Activated CD4-positive, alpha-beta memory T cell treated with anti-CD3 and anti-CD28 coated beads for 36 hours (primary cell): ENCODE data around the gene RABGGTB. TPM values are rescaled to one million over a fixed set of nuclear protein-coding genes. Genes with fewer than 3 reads are reported as not detected.
"Not testable (repeated sequence)": the region's sequence is repeated elsewhere in the genome, so short reads cannot be mapped to it uniquely, and the experiment has no call there.

Source experiments
- CTCF ChIA-PET: fragments of 350-600 bp; sonication (Branson Sonifier 250); formaldehyde crosslinking; loops from one replicate; lab custom pipeline; 2021; ENCODE audit warnings: antibody characterized with exemption, inconsistent platforms; lab: Charles Lee
- POLR2A ChIA-PET: fragments of 350-600 bp; sonication (Branson Sonifier 250); formaldehyde crosslinking; loops from one replicate; lab custom pipeline; 2021; ENCODE audit warnings: antibody characterized with exemption; lab: Charles Lee
- DNase-seq: peaks from one replicate; pipeline ENCODE4 v3.0.0-alpha.2; 2020
- H3K27ac Mint-ChIP-seq: one replicate; pipeline ENCODE4 v1.8.0; 2021; ENCODE audit warnings: mixed read lengths
- H3K27me3 Mint-ChIP-seq: one replicate; pipeline ENCODE4 v1.8.0; 2021; ENCODE audit warnings: mixed read lengths
- H3K36me3 Mint-ChIP-seq: one replicate; pipeline ENCODE4 v1.8.0; 2021; ENCODE audit warnings: mixed read lengths
- H3K4me1 Mint-ChIP-seq: one replicate; pipeline ENCODE4 v1.8.0; 2021; ENCODE audit warnings: low read depth, mixed read lengths
- H3K4me3 Mint-ChIP-seq: one replicate; pipeline ENCODE4 v1.8.0; 2021; ENCODE audit warnings: mild to moderate bottlenecking, mixed read lengths
- H3K9me3 Mint-ChIP-seq: one replicate; pipeline ENCODE4 v1.8.0; 2021; ENCODE audit warnings: mixed read lengths
- intact Hi-C: fragments of 100-400 bp; cut with micrococcal nuclease; formaldehyde crosslinking; loops from one replicate; pipeline ENCODE4 v1.15.1; 2023
- total RNA-seq, 2 experiments: library from RNA; stranded (reverse); gene quantifications; one replicate each; pipeline ENCODE4 v1.2.3, GENCODE V29; 2021

RABGGTB gene
- total RNA-seq, 2 experiments from 2014 or later, result 158 to 170 TPM

DNA sequence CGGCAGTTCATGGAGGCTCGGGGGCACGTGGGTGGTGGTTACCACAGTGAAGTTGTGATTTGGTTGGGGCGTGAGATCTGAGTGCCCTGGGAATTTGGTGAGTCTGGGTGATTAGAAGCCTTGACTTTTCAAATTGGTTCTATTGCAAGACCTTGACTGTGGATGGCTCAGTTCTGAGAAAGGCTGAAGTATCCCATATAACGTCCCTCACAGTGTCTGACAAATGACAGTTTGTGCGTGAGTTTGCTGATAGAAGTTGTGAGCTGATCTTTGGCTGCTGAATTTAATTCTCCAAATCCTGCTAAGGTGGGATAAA lies 11.2 kb downstream of the RABGGTB start:
- no peak overlapping the region for H3K4me3 Mint-ChIP-seq
- peaks cover 44% of the 10 kb centered on the region for H3K36me3 Mint-ChIP-seq
- H3K27ac Mint-ChIP-seq, result no peak overlapping the region
- DNase-seq, result no peak
- POLR2A ChIA-PET, result interaction anchor here (1.0 to 2.2 kb wide), 3 partner anchors 10 to 20 kb away, joined by 4 to 20 read pairs (median 5); partner anchors contain the start of gene RABGGTB
- intact Hi-C loops, result no loop called here
- H3K9me3 Mint-ChIP-seq, result no peaks in the 10 kb centered on the region
- no peaks in the 10 kb centered on the region for H3K27me3 Mint-ChIP-seq
- CTCF ChIA-PET, result no interaction called here
- H3K4me1 Mint-ChIP-seq, result peaks cover 10% of the 10 kb centered on the region

DNA sequence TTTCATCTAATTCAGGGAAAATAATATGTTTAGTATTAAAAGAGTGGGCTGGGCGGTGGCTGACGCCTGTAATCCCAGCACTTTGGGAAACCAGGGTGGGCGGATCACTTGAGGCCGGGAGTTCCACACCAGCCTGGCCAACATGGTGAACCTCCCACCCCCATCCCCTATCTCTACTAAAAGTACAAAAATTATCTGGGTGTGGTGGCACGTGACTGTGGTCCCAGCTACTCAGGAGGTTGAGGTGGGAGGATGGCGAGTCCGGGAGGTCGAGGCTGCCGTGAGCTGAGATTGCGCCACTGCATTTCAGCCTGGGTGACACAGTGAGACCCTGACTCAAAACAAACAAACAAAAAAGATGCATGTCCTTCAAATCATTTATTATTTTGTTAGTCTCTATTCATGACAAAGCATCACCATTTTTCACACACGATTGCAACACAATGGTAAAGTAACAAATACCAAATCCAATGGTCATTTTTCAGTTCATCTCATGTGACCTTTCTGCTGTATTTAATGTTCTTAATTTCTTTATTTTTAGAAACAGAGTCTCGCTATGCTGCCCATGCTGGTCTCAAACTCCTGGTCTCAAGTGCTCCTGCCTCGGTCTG lies 11.7 kb downstream of the RABGGTB start:
- no peaks in the 10 kb centered on the region for H3K27me3 Mint-ChIP-seq
- no peak overlapping the region for H3K27ac Mint-ChIP-seq
- H3K4me3 Mint-ChIP-seq, result no peak overlapping the region
- ChIA-PET CTCF (no interaction called here), POLR2A (interaction anchor here (2.2 kb wide), 1 partner anchor 10 kb away, joined by 20 read pairs; no protein-coding TSS in a partner anchor)
- H3K9me3 Mint-ChIP-seq, result no peaks in the 10 kb centered on the region
- no peak for DNase-seq
- peaks cover 40% of the 10 kb centered on the region for H3K36me3 Mint-ChIP-seq
- intact Hi-C loops, result no loop called here
- H3K4me1 Mint-ChIP-seq, result peaks cover 8% of the 10 kb centered on the region

DNA sequence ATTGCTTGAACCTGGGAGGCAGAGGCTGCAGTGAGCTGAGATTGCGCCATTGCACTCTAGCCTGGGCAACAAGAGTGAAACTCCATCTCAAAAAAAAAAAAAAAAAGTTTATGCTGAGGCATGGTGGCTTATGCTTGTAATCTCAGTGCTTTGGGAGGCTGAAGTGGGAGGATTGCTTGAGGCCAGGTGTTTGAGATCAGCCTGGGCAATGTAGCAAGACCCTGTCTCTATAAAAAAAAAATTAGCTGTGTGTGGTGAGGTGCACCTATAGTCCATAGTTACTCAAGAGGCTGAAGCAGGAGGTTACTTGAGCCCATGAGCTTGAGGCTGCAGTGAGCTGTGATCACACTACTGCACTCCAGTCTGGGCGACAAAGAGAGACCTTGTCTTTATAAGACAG lies 15.4 kb downstream of the RABGGTB start:
- H3K4me1 Mint-ChIP-seq, H3K4me3 Mint-ChIP-seq, POLR2A ChIA-PET, H3K9me3 Mint-ChIP-seq, H3K27ac Mint-ChIP-seq, CTCF ChIA-PET, intact Hi-C loops, DNase-seq, H3K27me3 Mint-ChIP-seq: not testable (repeated sequence)
- H3K36me3 Mint-ChIP-seq, result peaks cover 13% of the 10 kb centered on the region

DNA sequence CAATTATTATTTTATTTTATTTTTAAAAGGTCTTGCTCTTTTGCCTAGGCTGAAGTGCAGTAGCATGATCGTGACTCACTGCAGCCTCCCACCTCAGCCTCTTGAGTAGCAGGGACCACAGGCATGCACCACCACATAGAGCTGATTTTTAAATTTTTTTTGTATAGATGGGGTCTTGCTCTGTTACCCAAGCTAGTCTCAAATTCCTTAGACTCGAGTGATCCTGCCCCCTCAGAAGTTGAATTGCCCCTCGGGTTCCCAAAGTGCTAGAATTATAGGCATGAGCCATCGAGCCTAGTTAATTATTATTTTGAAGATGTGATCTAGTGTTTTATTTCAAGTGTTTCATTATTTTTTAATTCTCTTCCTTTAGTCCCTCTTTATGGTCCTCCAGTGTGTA lies 22.9 kb downstream of the RABGGTB start:
- CTCF ChIA-PET, result no interaction called here
- POLR2A ChIA-PET, result no interaction called here
- H3K9me3 Mint-ChIP-seq, result no peaks in the 10 kb centered on the region
- no peaks in the 10 kb centered on the region for H3K4me1 Mint-ChIP-seq
- H3K4me3 Mint-ChIP-seq, result no peak overlapping the region
- no peaks in the 10 kb centered on the region for H3K27me3 Mint-ChIP-seq
- no peak overlapping the region for H3K27ac Mint-ChIP-seq
- intact Hi-C loops, result no loop called here
- no peaks in the 10 kb centered on the region for H3K36me3 Mint-ChIP-seq
- no peak for DNase-seq

DNA sequence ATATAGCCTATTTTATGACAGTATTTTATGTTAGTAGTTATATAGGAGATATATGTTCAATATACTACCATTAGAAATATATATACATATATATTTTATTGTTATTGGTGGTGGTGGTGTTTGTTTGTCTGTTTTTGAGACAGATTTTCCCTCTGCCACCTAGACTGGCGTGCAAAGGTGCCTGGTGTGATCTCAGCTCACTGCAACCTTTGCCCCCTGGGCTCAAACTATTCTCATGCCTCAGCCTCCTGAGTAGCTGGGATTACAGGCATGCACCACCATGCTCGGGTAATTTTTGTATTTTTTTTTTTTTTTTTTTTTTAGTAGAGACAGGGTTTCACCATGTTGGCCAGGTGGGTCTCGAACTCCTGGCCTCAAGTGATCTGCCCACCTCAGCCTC lies 24.1 kb downstream of the RABGGTB start:
- H3K27me3 Mint-ChIP-seq, POLR2A ChIA-PET, H3K4me1 Mint-ChIP-seq, H3K27ac Mint-ChIP-seq, H3K4me3 Mint-ChIP-seq, CTCF ChIA-PET, DNase-seq, intact Hi-C loops, H3K9me3 Mint-ChIP-seq, H3K36me3 Mint-ChIP-seq: not testable (repeated sequence)

DNA sequence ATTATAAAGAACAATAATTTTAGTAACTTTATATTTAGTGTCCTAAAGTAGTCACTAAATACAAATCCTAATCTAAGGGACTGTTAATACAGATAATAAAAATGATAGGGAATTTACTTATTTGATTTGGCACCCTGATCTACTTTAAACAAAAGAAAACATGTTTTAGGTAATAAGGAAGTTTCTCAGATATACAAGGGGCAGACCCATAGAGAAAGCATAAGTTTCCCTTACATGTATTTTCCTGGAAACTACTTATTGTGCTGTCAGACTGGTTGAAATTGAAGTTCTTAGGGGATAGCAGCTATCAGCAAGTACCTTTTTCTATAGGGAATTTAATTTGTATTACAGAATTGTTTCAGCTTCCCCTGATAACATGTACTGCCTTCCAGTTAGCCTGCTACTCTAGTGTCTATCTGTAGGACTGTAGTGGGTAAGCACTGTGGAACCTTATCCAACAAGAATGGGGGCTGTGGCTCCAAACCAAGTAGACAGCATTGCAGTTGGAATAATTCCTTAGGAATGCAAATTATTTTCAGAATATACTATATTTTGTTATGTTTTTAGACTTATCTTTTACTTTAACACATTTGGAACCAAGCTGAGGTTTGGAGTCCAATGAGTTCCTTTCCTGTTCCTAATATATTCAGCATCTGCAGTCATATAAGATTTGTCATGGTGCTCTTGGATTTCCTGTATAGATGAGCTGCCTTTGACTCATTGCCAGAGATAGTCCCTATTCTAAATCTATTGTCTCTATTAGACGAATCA lies 25.3 kb downstream of the RABGGTB start:
- Mint-ChIP-seq H3K27ac (no peak overlapping the region), H3K4me3 (no peak overlapping the region), H3K27me3 (no peaks in the 10 kb centered on the region), H3K9me3 (no peaks in the 10 kb centered on the region), H3K4me1 (no peaks in the 10 kb centered on the region), H3K36me3 (no peaks in the 10 kb centered on the region)
- ChIA-PET POLR2A (no interaction called here), CTCF (no interaction called here)
- intact Hi-C loops, result no loop called here
- DNase-seq, result no peak

DNA sequence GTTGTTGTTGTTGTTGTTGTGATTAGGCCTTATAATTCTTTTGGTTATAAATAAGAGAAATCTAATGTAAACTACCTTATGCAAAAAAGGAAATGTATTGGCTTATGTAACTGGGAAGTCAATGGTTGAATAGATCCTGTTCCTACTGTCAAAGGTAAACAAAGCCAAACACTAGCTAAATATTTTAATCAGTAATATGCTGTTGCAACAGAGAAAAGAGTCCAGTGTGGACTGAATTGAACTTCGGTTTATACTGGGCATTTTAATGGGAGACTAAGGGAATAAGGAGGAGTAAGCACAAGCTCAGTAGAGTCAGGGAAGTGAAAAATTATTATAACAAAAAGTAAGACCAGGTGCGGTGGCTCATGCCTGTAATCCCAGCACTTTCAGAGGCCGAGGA lies 26.0 kb downstream of the RABGGTB start:
- Mint-ChIP-seq H3K36me3 (no peaks in the 10 kb centered on the region), H3K27me3 (no peaks in the 10 kb centered on the region), H3K9me3 (no peaks in the 10 kb centered on the region), H3K27ac (no peak overlapping the region), H3K4me3 (no peak overlapping the region), H3K4me1 (no peaks in the 10 kb centered on the region)
- CTCF ChIA-PET, result no interaction called here
- POLR2A ChIA-PET, result no interaction called here
- no peak for DNase-seq
- intact Hi-C loops, result no loop called here

DNA sequence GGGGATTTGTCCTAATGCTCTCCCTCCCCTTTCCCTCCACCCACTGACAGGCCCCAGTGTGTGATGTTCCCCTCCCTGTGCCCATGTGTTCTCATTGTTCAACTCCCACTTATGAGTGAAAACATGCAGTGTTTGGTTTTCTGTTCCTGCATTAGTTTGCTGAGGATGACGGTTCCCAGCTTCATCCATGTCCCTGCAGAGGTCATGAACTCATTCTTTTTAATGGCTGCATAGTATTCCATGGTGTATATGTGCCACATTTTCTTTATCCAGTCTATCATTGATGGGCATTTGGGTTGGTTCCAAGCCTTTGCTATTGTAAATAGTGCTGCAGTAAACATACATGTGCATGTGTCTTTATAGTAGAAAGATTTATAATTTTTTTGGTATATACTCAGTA lies 37.5 kb downstream of the RABGGTB start:
- CTCF ChIA-PET, H3K4me1 Mint-ChIP-seq, H3K4me3 Mint-ChIP-seq, H3K27ac Mint-ChIP-seq, intact Hi-C loops, POLR2A ChIA-PET, DNase-seq, H3K27me3 Mint-ChIP-seq: not testable (repeated sequence)
- peaks cover 14% of the 10 kb centered on the region for H3K9me3 Mint-ChIP-seq
- peaks cover 18% of the 10 kb centered on the region for H3K36me3 Mint-ChIP-seq

DNA sequence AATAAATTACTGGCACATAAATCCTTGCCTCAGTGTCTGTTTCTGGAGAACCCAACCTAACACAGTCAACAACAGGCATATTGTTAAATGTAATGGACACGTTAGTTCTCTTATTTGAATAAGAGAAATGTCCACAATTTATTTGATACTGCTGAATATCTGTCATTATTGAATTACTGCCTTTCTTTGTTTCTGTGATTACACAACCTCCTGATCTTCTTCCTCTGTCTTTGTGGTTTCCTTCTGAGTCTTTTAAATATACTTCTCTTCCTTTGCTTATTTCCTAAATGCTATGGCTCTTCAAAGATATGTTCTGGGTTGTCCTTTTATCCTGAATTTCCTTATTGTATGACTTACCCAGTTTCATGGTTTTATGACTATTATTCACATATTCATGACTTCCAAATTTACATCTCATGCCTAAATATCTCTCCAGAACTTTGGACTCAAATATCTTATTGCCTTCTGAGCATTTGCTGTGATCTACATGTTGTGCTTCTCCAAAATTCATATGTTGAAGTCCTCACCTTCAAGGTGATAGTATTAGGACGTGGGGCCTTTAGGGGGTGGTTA lies 50.6 kb downstream of the RABGGTB start:
- Mint-ChIP-seq H3K4me1 (no peaks in the 10 kb centered on the region), H3K27me3 (no peaks in the 10 kb centered on the region), H3K36me3 (no peaks in the 10 kb centered on the region), H3K4me3 (no peak overlapping the region), H3K9me3 (peaks cover 22% of the 10 kb centered on the region), H3K27ac (no peak overlapping the region)
- no peak for DNase-seq
- intact Hi-C loops, result no loop called here
- POLR2A ChIA-PET, result no interaction called here
- CTCF ChIA-PET, result no interaction called here

DNA sequence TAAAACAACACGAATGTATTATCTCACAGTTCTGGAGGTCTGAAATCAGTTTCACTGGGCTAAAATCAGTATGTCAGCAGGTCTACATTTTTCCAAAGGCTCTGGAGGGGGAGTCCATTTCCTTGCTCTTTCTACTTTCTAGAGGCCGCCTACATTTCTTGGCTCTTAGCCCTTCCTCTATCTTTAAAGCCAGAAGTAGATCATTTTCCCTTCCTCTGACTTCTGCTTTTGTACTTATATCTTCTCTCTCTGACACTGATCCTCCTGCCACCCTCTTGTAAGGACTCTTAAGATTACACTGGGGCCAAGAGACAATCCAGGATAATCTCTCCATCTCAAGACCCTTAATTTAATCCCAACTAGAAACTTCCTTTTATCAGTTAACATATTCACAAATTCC lies 52.0 kb downstream of the RABGGTB start:
- Mint-ChIP-seq H3K4me1 (no peaks in the 10 kb centered on the region), H3K27ac (no peak overlapping the region), H3K27me3 (no peaks in the 10 kb centered on the region), H3K4me3 (no peak overlapping the region), H3K9me3 (peaks cover 16% of the 10 kb centered on the region), H3K36me3 (no peaks in the 10 kb centered on the region)
- ChIA-PET CTCF (no interaction called here), POLR2A (no interaction called here)
- no peak for DNase-seq
- intact Hi-C loops, result no loop called here

DNA sequence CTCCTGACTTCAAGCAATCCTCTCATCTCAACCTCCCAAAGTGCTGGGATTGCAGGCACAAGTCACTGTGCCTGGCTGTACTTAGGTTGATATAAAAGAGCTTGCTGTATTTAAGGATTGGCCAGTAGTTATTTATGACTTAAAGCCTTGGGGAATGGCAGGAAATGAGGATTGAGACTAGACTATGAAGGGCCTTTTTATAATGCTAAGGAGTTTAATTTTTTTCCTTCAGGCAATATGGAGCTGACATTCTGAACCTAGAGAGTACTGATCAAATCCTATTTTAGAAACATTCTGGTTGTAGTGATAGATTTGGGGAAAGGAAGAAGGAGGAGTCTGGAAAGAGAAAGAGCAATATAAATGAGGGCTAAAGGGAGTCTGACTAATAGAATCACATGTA lies 55.4 kb downstream of the RABGGTB start:
- ChIA-PET POLR2A (no interaction called here), CTCF (no interaction called here)
- no peak overlapping the region for H3K4me3 Mint-ChIP-seq
- intact Hi-C loops, result no loop called here
- no peaks in the 10 kb centered on the region for H3K27me3 Mint-ChIP-seq
- no peak for DNase-seq
- no peaks in the 10 kb centered on the region for H3K4me1 Mint-ChIP-seq
- no peak overlapping the region for H3K27ac Mint-ChIP-seq
- no peaks in the 10 kb centered on the region for H3K36me3 Mint-ChIP-seq
- H3K9me3 Mint-ChIP-seq, result no peaks in the 10 kb centered on the region
